ENCODE data around the gene PDE1A. TPM values are rescaled to one million over a fixed set of nuclear protein-coding genes. Genes with fewer than 3 reads are reported as not detected.
"Not testable (repeated sequence)": the region's sequence is repeated elsewhere in the genome, so short reads cannot be mapped to it uniquely, and the experiment has no call there.

Gene PDE1A
- total RNA-seq, 1 donor from 2014 or later, result 6.3 TPM

- intact Hi-C loops (cut with DNase I), result no loop called here
- no peaks in the 10 kb centered on the region for H3K9me3 ChIP-seq
- ATAC-seq (no peak), DNase-seq (no peak)
- H3K4me3 ChIP-seq, result no peak overlapping the region
- no peak for TF ChIP-seq CTCF (IDR thresholded peaks at IDR 0.05)
- no peaks in the 10 kb centered on the region for H3K36me3 ChIP-seq
- H3K27me3 ChIP-seq, result no peaks in the 10 kb centered on the region
- no peaks in the 10 kb centered on the region for H3K4me1 ChIP-seq
- H3K27ac ChIP-seq, result no peak overlapping the region
Measured at GRCh38 chr2:182410120-182410519, 16.7 kb downstream of the PDE1A start.

- Histone ChIP-seq H3K9me3 (no peaks in the 10 kb centered on the region), H3K4me3 (no peak overlapping the region), H3K27ac (no peak overlapping the region), H3K27me3 (no peaks in the 10 kb centered on the region), H3K4me1 (no peaks in the 10 kb centered on the region), H3K36me3 (no peaks in the 10 kb centered on the region)
- ATAC-seq (no peak), DNase-seq (no peak)
- intact Hi-C loops (cut with DNase I), result no loop called here
- no peak for TF ChIP-seq CTCF (IDR thresholded peaks at IDR 0.05)
Measured at GRCh38 chr2:182406221-182406620, 20.6 kb downstream of the PDE1A start.

GRCh38 chr2:182404975-182405561 is 21.8 kb downstream of the PDE1A start:
- Histone ChIP-seq H3K27me3 (no peaks in the 10 kb centered on the region), H3K36me3 (no peaks in the 10 kb centered on the region), H3K9me3 (no peaks in the 10 kb centered on the region), H3K27ac (no peak overlapping the region), H3K4me3 (no peak overlapping the region), H3K4me1 (no peaks in the 10 kb centered on the region)
- no peak for TF ChIP-seq CTCF (IDR thresholded peaks at IDR 0.05)
- ATAC-seq (no peak), DNase-seq (no peak)
- intact Hi-C loops (cut with DNase I), result no loop called here

GRCh38 chr2:182404092-182404491 is 22.7 kb downstream of the PDE1A start:
- TF ChIP-seq CTCF (IDR thresholded peaks at IDR 0.05), result no peak
- Histone ChIP-seq H3K27me3 (no peaks in the 10 kb centered on the region), H3K4me3 (no peak overlapping the region), H3K36me3 (no peaks in the 10 kb centered on the region), H3K27ac (no peak overlapping the region), H3K9me3 (no peaks in the 10 kb centered on the region), H3K4me1 (no peaks in the 10 kb centered on the region)
- no peak for ATAC-seq
- intact Hi-C loops (cut with DNase I), result no loop called here
- no peak for DNase-seq

- intact Hi-C loops (cut with DNase I), result no loop called here
- no peaks in the 10 kb centered on the region for H3K36me3 ChIP-seq
- no peak for TF ChIP-seq CTCF (IDR thresholded peaks at IDR 0.05)
- no peaks in the 10 kb centered on the region for H3K9me3 ChIP-seq
- H3K4me1 ChIP-seq, result no peaks in the 10 kb centered on the region
- no peak overlapping the region for H3K27ac ChIP-seq
- H3K4me3 ChIP-seq, result no peak overlapping the region
- ATAC-seq, result no peak
- no peak for DNase-seq
- no peaks in the 10 kb centered on the region for H3K27me3 ChIP-seq
Measured at GRCh38 chr2:182393270-182393760, 33.5 kb downstream of the PDE1A start.

GRCh38 chr2:182391443-182391842 is 35.4 kb downstream of the PDE1A start:
- intact Hi-C loops (cut with DNase I), result no loop called here
- no peaks in the 10 kb centered on the region for H3K36me3 ChIP-seq
- no peak for TF ChIP-seq CTCF (IDR thresholded peaks at IDR 0.05)
- H3K9me3 ChIP-seq, result no peaks in the 10 kb centered on the region
- H3K27me3 ChIP-seq, result no peaks in the 10 kb centered on the region
- ATAC-seq, result no peak
- no peak for DNase-seq
- H3K27ac ChIP-seq, result no peak overlapping the region
- H3K4me1 ChIP-seq, result no peaks in the 10 kb centered on the region
- no peak overlapping the region for H3K4me3 ChIP-seq

GRCh38 chr2:182386267-182386880 is 40.5 kb downstream of the PDE1A start:
- H3K4me3 ChIP-seq; H3K27me3 ChIP-seq; H3K9me3 ChIP-seq; intact Hi-C loops (cut with DNase I); H3K4me1 ChIP-seq; DNase-seq; H3K27ac ChIP-seq; ATAC-seq; H3K36me3 ChIP-seq: not testable (repeated sequence)

Data from upper lobe of right lung (tissue), 1 donor.